ENCODE data around the gene PDE6A.

- TF ChIP-seq CTCF (IDR thresholded peaks at IDR 0.05; ENCODE audit: low read depth, low read length, poor library complexity, severe bottlenecking) (no peak), EZH2phosphoT487 (IDR thresholded peaks at IDR 0.05; ENCODE audit: borderline replicate concordance, low read length) (no peak)
These were observed 3.5 kb downstream of the PDE6A start for GRCh38 chr5:149940941-149941644.

Data from DOHH2 (cell line).